ENCODE results near the gene SAA1. TPM values are rescaled to one million over a fixed set of nuclear protein-coding genes. Genes with fewer than 3 reads are reported as not detected.
"Not testable (repeated sequence)": the region's sequence is repeated elsewhere in the genome, so short reads cannot be mapped to it uniquely, and the experiment has no call there.

Gene SAA1
- total and polyA plus RNA-seq, 2 donors from 2014 or later = 6.4 to 192 TPM

DNA sequence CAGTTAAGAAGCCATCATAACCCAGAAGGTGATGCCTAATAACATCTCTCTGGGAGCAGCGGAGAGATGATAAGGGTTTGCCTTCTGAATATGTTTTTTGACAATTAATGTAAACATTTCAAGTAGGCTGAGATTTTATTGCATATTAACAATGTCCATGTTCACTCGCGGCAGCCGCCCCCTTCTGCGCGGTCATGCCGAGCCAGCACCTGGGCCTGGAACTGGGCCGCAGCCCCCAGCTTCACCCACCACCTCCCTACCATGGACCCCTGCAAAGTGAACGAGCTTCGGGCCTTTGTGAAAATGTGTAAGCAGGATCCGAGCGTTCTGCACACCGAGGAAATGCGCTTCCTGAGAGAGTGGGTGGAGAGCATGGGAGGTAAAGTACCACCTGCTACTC, 4.3 kb upstream of the SAA1 start:
- FAIRE-seq (no peak), DNase-seq (no peak)
- Histone ChIP-seq H3K9me3 (ENCODE audit: control insufficient read depth in 2 of 3, insufficient read depth in 1 of 3, low read length in 3 of 3) (no peaks in the 10 kb centered on the region), H3K27me3 (ENCODE audit: control insufficient read depth, insufficient read depth, low read length) (no peaks in the 10 kb centered on the region), H3K27ac (ENCODE audit: low read depth in 2 of 2, low read length in 2 of 2) (no peak overlapping the region), H3K36me3 (ENCODE audit: control insufficient read depth in 2 of 3, insufficient read depth in 3 of 3, low read length in 3 of 3) (no peaks in the 10 kb centered on the region), H3K4me3 (ENCODE audit: low read length in 3 of 3) (no peak overlapping the region), H3K9ac (ENCODE audit: low read length in 3 of 3) (no peak overlapping the region), H3K4me1 (ENCODE audit: control insufficient read depth in 2 of 3, insufficient read depth in 2 of 3, low read depth in 1 of 3, low read length in 3 of 3) (no peaks in the 10 kb centered on the region)
- TF ChIP-seq, protein P1, sequence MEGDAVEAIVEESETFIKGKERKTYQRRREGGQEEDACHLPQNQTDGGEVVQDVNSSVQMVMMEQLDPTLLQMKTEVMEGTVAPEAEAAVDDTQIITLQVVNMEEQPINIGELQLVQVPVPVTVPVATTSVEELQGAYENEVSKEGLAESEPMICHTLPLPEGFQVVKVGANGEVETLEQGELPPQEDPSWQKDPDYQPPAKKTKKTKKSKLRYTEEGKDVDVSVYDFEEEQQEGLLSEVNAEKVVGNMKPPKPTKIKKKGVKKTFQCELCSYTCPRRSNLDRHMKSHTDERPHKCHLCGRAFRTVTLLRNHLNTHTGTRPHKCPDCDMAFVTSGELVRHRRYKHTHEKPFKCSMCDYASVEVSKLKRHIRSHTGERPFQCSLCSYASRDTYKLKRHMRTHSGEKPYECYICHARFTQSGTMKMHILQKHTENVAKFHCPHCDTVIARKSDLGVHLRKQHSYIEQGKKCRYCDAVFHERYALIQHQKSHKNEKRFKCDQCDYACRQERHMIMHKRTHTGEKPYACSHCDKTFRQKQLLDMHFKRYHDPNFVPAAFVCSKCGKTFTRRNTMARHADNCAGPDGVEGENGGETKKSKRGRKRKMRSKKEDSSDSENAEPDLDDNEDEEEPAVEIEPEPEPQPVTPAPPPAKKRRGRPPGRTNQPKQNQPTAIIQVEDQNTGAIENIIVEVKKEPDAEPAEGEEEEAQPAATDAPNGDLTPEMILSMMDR (IDR thresholded peaks at IDR 0.05; ENCODE audit: borderline replicate concordance, extremely low read depth, insufficient read depth) = no peak
- intact Hi-C loops (cut with DNase I) = no loop called here

DNA sequence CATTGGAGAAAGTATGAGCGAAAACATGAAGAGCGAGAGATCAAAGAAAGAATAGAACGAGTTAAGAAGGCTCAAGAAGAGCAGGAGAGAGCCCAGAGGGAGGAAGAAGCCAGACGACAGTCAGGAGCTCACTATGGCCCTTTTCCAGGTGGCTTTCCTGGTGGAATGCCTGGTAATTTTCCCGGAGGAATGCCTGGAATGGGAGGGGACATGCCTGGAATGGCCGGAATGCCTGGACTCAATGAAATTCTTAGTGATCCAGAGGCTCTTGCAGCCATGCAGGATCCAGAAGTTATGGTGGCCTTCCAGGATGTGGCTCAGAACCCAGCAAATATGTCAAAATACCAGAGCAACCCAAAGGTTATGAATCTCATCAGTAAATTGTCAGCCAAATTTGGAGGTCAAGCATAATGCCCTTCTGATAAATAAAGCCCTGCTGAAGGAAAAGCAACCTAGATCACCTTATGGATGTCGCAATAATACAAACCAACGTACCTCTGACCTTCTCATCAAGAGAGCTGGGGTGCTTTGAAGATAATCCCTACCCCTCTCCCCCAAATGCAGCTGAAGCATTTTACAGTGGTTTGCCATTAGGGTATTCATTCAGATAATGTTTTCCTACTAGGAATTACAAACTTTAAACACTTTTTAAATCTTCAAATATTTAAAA, 3.2 kb upstream of the SAA1 start:
- DNase-seq; H3K9ac ChIP-seq (ENCODE audit: low read length in 3 of 3); intact Hi-C loops (cut with DNase I); H3K36me3 ChIP-seq (ENCODE audit: control insufficient read depth in 2 of 3, insufficient read depth in 3 of 3, low read length in 3 of 3); H3K9me3 ChIP-seq (ENCODE audit: control insufficient read depth in 2 of 3, insufficient read depth in 1 of 3, low read length in 3 of 3); H3K4me3 ChIP-seq (ENCODE audit: low read length in 3 of 3); H3K27me3 ChIP-seq (ENCODE audit: control insufficient read depth, insufficient read depth, low read length); H3K27ac ChIP-seq (ENCODE audit: low read depth in 2 of 2, low read length in 2 of 2); H3K4me1 ChIP-seq (ENCODE audit: control insufficient read depth in 2 of 3, insufficient read depth in 2 of 3, low read depth in 1 of 3, low read length in 3 of 3); FAIRE-seq: not testable (repeated sequence)

DNA sequence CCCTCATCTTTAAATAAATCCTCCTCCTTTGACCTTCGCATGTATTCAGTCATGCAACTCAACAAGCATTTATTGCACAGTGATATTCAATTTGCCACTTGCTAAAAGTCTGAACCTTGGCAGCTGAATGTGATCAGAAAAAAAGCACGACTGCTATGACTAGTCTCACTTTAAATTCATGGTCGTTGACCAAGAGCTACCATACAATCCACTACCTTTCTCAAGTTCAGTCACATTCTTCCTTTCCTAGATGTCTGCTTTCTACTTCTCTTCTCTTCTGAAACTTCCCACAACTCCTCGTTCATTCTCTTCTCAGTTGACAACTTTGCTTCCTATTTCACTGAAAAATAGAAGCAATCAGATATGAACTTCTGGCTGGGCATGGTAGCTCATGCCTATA, 2.0 kb upstream of the SAA1 start:
- no peak for FAIRE-seq
- TF ChIP-seq, protein P1 (IDR thresholded peaks at IDR 0.05; ENCODE audit: borderline replicate concordance, extremely low read depth, insufficient read depth) = no peak

DNA sequence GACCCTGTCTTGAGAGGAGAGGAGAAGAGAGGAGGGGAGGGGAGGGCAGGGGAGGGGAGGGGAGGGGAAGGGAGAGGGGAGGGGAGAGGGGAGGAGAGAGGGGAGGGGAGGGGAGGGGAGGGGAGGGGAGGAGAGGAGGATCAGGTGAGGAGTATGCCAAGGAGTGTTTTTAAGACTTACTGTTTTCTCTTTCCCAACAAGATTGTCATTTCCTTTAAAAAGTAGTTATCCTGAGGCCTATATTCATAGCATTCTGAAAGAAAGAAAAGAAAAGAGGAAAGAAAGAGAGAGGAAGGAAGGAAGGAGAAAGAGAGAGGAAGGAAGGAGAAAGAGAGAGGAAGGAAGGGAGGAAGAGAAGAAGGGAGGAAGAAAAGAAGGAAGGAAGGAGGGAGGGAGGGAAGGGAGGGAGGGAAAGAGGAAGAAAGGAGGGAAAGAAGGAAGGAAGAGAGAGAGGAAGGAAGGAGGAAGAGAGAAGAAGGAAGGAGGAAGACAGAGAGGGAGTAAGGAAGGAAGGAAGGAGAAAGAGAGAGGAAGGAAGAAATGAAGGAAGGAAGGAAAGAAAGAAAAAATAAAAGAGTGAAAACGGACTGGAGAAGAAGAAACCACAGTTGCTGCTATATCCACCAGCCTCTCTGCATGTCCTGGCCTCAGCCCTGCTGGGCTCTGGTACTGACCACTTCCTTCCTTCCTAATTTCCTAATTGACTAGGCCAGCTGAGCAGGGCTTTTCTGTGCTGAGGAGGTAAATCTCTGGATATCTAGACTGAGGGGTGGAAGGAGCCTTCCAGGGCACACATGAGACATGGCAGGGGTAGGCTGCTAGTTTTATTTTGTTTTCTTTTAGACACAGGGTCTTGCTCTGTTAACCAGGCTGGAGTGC, 1.1 kb upstream of the SAA1 start:
- no peak for DNase-seq
- no peaks in the 10 kb centered on the region for H3K4me1 ChIP-seq (ENCODE audit: control insufficient read depth in 2 of 3, insufficient read depth in 2 of 3, low read depth in 1 of 3, low read length in 3 of 3)
- no peak overlapping the region for H3K4me3 ChIP-seq (ENCODE audit: low read length in 3 of 3)
- H3K36me3 ChIP-seq (ENCODE audit: control insufficient read depth in 2 of 3, insufficient read depth in 3 of 3, low read length in 3 of 3) = no peaks in the 10 kb centered on the region
- TF ChIP-seq, protein P1 (IDR thresholded peaks at IDR 0.05; ENCODE audit: borderline replicate concordance, extremely low read depth, insufficient read depth) = no peak
- no peaks in the 10 kb centered on the region for H3K27me3 ChIP-seq (ENCODE audit: control insufficient read depth, insufficient read depth, low read length)
- H3K9ac ChIP-seq (ENCODE audit: low read length in 3 of 3) = no peak overlapping the region
- no peak for FAIRE-seq
- intact Hi-C loops (cut with DNase I) = no loop called here
- H3K9me3 ChIP-seq (ENCODE audit: control insufficient read depth in 2 of 3, insufficient read depth in 1 of 3, low read length in 3 of 3) = no peaks in the 10 kb centered on the region
- H3K27ac ChIP-seq (ENCODE audit: low read depth in 2 of 2, low read length in 2 of 2) = no peak overlapping the region

More for the DNA sequence above, 2.0 kb upstream of the SAA1 start:
- no peak for DNase-seq
- Histone ChIP-seq H3K36me3 (ENCODE audit: control insufficient read depth in 2 of 3, insufficient read depth in 3 of 3, low read length in 3 of 3) (no peaks in the 10 kb centered on the region), H3K4me3 (ENCODE audit: low read length in 3 of 3) (no peak overlapping the region), H3K9me3 (ENCODE audit: control insufficient read depth in 2 of 3, insufficient read depth in 1 of 3, low read length in 3 of 3) (no peaks in the 10 kb centered on the region), H3K4me1 (ENCODE audit: control insufficient read depth in 2 of 3, insufficient read depth in 2 of 3, low read depth in 1 of 3, low read length in 3 of 3) (no peaks in the 10 kb centered on the region), H3K27ac (ENCODE audit: low read depth in 2 of 2, low read length in 2 of 2) (no peak overlapping the region), H3K27me3 (ENCODE audit: control insufficient read depth, insufficient read depth, low read length) (no peaks in the 10 kb centered on the region), H3K9ac (ENCODE audit: low read length in 3 of 3) (no peak overlapping the region)
- intact Hi-C loops (cut with DNase I) = no loop called here

DNA sequence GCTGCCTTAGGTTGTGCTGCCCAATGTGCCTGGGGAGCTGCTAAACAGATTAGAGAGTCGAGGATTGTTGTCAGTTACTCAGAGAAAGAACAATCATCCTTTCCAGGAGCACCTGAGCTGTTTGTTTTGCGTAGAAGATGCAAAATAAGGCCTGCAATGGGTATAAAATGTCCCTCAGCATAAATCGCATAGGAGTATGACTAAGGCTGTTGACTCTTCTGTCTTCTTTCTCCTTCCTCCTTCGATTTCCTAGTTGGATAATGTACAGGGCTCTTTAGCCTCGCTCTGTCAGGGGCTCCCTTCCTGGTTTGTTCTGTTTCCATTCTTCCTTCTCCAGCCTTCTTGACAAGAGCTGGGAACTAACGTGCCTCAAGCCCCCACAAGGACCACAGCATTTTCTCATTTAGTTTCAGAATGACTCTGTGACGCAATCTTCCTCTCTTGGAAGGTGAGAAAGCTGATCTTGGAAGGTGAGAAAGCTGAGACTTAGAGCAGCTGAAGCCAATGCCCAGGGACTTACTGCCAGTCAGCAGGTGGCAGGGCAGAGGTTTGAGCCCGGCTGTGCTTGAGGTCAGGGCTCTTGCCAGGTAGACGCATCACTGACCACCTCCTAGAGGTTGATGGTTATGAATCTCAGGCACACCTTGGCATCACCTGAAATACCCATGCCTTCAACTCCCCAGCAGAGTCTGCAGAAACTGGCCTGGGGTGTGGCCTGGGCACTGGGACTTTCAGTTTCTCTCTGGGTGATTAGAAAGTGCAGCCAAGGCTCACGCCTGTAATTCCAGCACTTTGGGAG, 1.5 kb downstream of the SAA1 start:
- H3K9ac ChIP-seq (ENCODE audit: low read length in 3 of 3); H3K4me1 ChIP-seq (ENCODE audit: control insufficient read depth in 2 of 3, insufficient read depth in 2 of 3, low read depth in 1 of 3, low read length in 3 of 3); H3K4me3 ChIP-seq (ENCODE audit: low read length in 3 of 3); H3K27ac ChIP-seq (ENCODE audit: low read depth in 2 of 2, low read length in 2 of 2); FAIRE-seq; intact Hi-C loops (cut with DNase I); H3K9me3 ChIP-seq (ENCODE audit: control insufficient read depth in 2 of 3, insufficient read depth in 1 of 3, low read length in 3 of 3); H3K27me3 ChIP-seq (ENCODE audit: control insufficient read depth, insufficient read depth, low read length); DNase-seq; H3K36me3 ChIP-seq (ENCODE audit: control insufficient read depth in 2 of 3, insufficient read depth in 3 of 3, low read length in 3 of 3): not testable (repeated sequence)
